LNCAP (cell line): ENCODE measurements around the gene KLHL26.

Source experiments
- TF ChIP-seq, protein P1 (sequence below): fragments of 450-650 bp; IDR thresholded peaks from 2 replicates; pipeline ENCODE4 v1.5.1; 2017; ENCODE audit warnings: mild to moderate bottlenecking

Gene KLHL26

DNA sequence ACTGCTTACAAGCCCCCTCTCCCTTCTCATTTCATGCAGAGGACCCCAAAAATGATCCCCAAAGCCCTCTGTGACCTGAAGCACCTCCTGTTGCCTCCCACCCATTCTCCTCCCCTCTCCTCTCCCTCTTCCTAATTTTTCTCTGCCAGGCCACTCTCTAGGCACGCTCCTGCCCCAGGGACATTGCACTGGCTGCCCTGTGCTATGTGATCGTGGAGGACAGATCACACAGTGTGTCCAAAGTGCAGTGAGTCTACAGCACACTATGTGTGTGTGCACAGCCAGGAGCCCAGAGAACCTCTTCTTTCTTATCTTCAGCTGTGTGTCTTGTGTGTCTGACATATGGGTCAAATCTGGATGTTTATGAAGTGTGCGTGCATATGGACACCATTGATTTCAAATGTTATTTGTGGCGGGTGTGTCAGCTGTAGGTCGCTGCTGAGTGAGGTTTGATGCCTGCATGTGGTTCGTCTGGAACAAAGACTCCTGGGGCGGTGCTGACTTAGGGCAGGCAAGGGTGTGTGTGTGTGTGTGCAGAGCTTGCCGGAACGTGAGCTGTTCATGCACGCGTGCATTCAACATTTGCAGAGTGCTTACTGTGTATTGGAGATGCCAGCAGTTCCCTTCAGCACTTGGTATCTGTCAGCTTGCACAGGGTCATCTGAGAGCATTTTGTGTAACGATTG is 2.1 kb upstream of the KLHL26 start:
- TF ChIP-seq, protein P1, sequence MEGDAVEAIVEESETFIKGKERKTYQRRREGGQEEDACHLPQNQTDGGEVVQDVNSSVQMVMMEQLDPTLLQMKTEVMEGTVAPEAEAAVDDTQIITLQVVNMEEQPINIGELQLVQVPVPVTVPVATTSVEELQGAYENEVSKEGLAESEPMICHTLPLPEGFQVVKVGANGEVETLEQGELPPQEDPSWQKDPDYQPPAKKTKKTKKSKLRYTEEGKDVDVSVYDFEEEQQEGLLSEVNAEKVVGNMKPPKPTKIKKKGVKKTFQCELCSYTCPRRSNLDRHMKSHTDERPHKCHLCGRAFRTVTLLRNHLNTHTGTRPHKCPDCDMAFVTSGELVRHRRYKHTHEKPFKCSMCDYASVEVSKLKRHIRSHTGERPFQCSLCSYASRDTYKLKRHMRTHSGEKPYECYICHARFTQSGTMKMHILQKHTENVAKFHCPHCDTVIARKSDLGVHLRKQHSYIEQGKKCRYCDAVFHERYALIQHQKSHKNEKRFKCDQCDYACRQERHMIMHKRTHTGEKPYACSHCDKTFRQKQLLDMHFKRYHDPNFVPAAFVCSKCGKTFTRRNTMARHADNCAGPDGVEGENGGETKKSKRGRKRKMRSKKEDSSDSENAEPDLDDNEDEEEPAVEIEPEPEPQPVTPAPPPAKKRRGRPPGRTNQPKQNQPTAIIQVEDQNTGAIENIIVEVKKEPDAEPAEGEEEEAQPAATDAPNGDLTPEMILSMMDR, result no peak

- TF ChIP-seq, protein P1, result no peak
Observed at GRCh38 chr19:18635831-18636182, 1.0 kb upstream of the KLHL26 start.

DNA sequence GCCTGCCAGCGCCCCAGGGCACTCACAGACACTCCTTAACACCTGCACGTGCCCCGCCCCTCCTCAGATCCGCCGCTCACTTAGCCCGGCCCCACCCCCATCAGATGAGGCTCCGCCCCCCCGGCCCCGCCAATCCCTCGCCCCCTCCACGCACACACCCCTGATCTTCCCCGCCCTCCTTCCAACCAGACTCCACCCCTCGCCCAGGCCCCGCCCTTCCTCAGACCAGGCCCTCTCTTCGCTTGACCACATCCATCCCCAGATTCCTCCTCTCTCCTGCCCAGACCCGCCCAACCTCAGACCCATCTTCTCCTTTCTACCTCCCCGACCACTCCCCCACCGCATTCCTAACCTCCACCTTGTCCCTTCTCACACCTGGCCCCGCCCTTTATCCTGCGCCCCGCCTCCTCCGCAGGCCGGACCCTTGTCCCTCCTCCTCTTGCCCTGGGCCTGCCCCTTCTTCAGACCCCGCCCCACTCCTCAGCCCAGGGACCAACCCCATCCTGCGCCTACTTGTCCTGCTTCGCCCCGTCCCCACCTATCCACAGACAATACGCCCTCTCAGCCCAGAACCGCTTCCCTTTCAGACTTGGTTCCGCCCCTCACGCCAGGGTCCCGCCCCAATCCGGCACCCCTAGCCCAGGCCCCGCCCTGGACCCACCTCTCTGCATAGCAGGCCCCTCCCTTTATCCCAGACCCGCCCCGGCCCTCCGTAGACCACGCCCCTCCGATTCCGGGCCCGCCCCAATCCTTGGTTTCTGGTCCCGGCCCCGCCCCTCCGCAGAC is 452 bp upstream of the KLHL26 start:
- TF ChIP-seq, protein P1, result no peak

DNA sequence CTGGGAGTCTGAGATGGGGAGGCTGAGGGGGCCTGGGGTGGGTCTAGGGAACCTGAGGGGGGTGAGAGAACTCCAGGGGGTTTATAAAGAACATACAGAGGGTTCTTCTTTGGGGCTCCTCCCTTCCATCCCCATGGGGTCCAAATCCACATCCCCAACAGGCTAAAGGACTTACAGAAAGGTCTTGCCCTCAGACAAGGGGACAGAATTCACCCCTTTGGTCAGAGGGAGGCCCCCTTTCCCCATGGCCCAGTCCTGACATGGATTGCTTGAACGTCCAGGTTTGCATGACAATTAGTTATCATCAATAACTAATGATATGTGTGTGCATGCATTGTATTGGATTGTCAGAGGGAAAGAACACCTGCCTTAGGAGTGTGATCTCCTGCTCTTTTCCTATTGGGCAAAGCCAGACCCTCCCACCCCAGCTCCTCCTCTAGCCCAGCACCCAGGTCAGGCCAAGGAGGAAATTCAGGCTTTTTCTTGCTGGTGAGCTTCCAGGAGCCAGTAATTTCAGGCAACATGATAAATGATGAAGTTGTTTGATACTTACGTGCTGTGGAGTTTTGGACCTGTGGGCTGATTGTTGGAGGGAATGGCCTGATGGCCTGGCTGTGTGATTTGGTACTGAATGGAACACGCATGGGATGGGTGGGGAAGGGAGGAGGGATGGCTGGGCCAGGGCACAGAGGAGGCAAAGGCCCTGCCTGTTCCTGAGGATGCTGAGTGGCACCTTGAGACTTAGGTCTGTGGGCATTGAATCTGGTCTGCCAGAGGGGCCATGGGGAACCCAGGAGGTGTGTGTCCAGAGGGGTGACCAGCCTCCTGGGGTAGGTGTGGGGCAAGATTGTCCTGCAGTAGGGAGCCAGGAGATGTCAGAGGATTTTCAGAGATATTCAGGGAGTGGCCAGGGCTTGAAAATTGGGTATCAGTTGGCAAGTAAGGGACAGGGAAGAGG is 1.1 kb downstream of the KLHL26 start:
- TF ChIP-seq, protein P1, result no peak

DNA sequence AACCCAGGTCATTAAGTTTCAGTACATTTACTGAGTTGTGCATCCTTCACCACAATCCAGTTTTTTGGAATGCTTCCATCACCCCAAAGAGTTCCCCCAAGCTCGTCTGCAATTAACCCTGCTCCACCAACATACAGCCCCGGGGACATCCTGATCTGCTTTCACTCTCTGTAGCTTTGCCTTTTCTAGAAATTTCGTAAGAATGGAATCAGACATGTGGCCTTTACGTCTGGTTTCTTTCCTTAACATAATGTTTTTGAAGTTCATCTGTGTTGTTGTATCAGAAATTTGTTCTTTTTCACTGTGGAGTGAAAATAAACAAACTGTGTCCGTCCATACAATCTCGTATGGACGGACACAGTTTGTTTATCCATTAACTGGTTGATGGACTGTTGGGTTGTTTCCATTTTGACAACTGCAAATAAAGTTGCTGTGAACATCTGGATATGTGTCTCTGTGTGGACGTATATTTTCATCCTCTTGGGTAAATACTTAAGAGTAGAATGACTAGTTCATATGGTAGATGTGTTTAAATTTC is 2.9 kb downstream of the KLHL26 start:
- TF ChIP-seq, protein P1, result no peak

- TF ChIP-seq, protein P1, result no peak
Observed at GRCh38 chr19:18644196-18645034, 7.6 kb downstream of the KLHL26 start.
